Stimulated activated CD4-positive, alpha-beta T cell treated with anti-CD3 and anti-CD28 coated beads, Interleukin-1b, Interleukin-23, amount 100 ng/mL, for 4 hours (primary cell): Measurements from ENCODE around the gene FRMPD4.

ENCODE experiments used
- DNase-seq, 2 donors: peaks; one replicate each; pipeline ENCODE4 v3.0.0-alpha.2; 2020; ENCODE audit warnings: low read depth in 2 of 2

The FRMPD4 gene

DNA sequence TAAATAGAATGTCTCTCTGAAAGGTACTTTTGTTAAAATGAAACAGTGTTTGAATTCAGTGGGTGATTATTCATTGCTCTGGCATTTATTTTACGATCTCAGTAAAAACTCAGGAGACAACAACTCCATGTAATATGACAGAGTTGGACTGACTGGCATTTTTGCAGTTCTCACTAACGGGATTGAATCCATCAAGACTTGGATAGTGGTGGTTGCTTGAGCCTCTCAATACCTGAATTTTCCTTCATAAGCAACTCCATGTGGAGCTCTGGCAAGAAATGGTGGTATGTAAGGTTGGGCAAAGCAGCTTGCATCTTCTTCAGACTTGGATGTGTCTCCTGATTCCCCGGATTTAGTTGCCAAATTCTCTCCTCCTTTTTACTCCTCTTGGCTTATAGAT is 72.7 kb downstream of the FRMPD4 start:
- DNase-seq: no peak

DNA sequence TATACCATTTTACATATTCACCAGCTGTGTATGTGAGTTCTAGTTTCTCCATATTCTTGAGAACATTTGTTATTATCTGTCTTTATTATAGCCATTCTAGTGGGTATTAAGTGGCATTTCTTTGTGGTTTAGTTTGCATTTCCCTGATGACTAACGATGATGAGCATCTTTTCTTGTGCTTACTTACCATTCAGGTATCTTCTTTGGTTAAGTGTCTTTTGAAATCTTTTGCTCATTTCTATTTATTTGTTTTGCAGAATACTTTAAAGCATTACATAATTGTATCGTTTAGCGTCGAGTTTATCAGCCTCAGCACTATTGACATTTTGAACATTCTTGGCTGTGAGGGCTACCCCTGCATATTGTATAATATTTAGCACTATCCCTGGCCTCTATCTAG is 85.4 kb downstream of the FRMPD4 start:
- DNase-seq: no peak

DNA sequence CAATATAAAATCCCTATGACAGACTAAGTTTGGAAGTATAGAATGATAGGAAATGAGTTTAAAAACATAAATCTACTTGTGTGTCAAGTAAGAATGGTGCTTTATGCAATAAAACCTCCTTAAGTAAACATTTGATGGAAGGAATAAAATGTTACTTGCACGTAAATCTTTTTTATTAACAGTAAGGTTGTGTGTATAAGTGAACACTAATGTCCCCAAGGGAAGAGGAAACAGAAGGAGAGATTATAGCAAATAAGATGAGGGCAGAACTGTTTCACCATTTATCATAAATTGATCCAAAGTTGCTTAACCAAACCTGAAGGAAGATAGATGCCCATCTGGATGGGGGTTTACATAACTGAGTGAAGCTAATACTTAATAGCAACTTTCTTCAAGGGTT is 86.8 kb downstream of the FRMPD4 start:
- DNase-seq: no peak

DNA sequence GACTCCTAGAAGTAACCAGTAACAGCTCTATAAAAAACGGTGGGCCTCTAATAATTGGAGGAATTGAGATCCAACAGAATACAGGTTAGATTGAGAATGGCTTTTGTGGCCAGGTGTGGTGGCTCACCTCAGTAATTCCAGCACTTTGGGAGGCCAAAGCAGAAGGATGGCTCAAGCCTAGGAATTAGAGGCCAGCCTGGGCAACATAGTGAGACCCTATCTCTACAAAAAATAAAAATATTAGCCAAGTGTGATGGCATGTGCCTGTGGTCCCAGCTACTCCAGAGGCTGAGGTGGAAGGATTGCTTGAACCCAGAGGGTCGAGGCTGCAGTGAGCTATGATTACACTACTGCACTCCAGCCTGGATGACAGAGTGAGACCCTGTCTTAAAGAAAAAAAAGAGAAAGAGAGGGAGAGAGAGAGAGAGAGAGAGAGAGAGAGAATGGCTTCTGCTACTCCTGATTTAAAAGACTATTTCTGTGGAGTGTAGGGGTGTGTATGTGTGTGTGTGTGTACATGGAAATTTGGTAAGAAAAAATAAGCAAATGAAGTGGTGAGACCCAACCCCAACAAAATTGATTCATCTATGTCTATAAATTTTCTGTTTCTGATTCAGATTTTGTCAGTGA is 89.3 kb downstream of the FRMPD4 start:
- no peak for DNase-seq

DNA sequence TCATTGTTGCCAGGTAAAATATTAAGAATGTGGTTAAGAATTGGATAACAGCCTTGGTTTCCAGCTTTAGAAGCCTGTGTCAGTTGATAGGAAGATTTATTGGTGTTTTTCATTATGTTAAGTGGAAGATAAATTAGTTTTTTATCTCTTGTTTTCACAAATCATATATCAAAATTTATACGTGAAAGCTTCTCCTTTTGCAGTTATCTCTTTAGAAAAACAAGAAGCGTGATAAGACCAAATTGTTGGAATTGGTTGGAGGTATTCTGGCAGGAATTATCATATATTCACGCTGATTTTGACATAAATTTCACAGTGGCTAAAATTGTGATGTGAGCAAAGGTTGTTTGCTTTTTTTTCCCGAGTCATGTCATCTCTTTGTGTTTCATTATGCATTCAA is 90.6 kb downstream of the FRMPD4 start:
- DNase-seq: no peak

DNA sequence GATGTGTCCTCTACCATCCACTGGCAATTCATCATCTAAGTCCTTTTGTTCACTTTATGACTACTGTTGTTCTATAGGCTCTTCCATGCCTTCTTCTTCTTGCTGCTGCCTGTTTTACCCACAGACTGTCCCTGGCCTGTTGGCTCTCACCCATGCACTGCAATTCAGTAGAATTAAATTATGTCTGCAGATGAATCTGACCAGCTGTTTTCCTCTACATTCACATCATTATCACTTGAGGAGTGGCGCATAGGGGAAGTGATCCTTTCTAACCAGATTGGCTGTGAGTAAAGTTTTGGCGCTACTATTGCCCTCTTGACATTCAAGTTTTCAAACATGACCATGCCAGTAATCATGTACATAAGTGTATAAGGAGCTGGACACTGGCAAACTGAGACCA is 91.7 kb downstream of the FRMPD4 start:
- DNase-seq: no peak

DNA sequence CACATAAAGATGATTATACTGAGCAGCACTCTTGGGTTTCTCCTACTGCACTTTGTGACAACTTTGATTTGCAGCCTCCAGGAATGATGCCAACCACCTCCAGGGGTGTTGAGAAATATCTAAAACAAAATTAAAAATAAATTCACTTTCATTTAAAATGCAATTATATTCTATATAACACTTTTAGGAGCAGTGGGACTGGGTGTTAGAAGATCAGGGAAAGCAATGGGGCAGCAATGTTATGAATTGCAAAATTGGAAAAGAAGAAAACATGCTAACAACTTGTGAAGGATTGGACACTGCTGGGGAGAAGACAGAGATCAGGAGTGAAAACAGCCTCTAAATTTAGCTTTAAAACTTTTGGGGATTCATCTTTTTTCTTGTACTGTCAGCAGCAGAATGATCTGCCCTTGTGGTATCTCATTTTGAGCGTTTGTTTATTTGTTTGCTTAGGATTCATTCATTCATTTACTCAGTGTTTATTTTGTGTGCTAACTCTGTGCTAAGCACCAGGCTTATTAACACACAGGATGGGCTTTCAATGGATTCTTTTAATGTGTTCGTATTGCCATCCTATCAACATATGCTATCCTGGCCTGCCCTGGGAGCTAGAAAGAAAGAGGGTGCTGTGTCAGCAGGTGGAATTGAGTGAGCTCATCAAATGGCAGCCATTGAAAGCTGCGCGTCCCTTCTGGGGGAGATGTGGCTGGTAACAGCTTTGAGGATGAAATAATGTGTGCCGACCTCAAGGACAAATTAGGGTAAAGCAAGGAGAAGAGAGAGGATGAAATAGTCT is 96.5 kb downstream of the FRMPD4 start:
- DNase-seq: no peak

DNA sequence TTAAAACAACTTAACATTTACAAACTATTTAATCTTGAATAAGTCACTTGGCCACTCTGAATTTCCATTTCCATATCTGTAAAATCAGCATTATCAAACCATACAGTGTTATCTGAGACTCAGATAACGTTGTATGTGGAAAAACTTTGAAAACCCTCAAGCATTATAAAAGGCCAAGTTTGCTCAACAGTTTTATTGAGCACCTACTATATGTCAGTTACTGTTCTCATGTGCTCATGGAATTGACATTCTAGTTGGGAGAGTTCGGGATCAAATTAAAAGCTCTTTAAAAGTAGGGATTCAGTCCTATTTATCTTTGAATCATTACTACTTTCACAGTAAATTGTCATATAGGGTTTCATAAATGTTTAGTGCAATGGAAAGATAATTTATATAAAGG is 97.9 kb downstream of the FRMPD4 start:
- no peak for DNase-seq

DNA sequence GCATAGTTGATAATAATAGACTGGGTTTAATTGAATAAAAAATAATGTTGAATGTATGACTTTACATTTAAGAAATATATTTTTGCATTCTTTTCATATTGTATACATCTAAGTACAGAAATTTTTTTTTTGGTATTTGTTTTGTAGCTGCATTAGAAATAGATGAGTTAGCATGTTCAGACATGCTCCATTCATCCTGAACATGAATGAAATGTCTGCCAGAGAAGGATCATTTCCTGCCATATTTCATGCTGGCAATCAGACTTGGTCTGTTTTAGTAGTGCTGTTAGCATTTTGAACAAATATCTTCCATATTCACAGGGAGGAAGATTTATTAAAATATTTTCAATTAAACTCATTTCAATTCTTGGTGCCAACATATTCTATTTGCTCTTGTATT is 98.9 kb downstream of the FRMPD4 start:
- no peak for DNase-seq

DNA sequence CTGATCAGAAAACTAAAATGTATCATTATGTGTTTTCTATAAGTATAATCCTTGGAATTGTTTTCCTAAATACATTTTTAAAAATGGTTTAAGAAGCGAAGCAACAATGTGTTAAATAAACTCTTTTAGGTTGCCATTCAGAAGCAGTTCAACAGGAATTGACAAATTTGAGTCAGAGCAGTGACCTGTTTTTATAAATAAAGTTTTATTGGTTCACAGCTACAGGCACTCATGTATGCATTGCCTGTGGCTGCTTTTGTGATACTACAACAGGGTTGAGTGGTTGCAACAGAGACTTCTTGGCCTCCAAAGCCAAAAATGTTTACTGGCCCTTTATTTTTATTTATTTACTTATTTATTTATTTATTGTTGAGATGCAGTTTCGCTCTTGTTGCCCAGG is 99.5 kb downstream of the FRMPD4 start:
- DNase-seq: no peak

DNA sequence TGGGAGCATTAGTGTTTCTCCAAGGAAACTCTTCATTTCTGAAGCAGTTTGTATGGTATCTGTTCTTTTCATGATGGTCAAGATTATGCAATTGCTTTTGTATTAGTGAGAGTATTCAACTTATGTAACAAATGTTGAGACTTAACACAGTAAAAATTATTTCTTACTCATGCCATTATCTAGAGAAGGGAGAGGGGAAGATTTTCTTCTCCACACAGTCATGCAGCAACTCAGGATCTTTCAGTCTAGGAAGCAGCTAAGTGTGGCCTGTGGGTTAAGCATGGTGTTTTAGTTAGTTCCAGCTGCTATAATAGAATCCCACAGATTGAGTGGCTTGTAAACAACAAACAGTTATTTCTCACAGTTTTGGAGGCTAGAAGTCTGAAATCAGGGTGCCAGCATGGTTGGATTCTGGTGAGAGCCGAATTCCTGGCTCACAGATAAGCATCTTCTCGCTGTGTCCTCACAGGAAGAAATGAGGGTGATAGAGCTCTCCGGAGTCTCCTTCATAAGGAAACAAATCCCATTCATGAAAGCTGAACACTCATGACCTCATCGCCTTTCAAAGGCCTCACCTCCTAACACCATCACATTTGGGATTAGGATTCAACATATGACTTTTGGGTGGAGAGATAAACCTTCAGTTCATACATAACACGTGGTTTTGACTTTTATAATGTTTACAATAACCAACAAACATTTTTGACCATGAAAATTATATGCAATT is 101.2 kb downstream of the FRMPD4 start:
- no peak for DNase-seq

DNA sequence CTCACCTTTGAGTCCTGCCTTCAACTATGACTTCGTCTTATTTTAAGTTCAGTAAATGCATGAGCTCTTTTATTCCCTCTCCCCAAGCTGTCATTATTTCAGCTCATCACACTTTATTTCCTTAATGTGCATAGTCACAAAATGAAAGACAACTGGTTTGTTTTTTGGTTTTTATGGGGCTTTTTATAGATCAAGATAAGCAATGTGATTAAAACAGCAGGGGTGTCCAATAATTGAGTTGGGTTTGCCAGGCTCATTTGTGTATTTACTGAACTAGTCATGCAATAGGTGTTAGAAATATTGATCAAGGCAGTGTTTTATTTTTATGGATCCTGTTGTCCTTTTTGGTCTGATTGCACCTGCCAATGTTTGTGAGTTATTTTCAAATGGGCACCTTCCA is 102.2 kb downstream of the FRMPD4 start:
- no peak for DNase-seq

DNA sequence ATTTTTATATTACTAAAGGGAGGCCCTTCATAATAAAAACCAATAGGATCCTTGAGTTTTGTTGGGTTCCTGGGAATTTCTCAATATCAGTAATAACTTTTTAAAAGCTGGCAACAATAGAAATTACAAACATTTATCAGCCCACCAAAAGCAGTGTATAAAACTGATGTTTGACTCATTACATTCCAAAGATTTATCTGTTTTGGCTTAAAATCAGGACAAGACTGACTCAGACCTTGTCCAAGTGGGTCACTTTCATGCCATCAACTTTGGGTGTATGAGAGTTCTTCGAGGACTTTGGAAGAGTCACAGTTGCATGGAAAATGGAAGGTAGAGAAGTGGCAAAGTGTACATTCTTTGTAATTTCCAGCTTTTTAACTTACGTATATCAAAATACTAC is 102.8 kb downstream of the FRMPD4 start:
- no peak for DNase-seq

DNA sequence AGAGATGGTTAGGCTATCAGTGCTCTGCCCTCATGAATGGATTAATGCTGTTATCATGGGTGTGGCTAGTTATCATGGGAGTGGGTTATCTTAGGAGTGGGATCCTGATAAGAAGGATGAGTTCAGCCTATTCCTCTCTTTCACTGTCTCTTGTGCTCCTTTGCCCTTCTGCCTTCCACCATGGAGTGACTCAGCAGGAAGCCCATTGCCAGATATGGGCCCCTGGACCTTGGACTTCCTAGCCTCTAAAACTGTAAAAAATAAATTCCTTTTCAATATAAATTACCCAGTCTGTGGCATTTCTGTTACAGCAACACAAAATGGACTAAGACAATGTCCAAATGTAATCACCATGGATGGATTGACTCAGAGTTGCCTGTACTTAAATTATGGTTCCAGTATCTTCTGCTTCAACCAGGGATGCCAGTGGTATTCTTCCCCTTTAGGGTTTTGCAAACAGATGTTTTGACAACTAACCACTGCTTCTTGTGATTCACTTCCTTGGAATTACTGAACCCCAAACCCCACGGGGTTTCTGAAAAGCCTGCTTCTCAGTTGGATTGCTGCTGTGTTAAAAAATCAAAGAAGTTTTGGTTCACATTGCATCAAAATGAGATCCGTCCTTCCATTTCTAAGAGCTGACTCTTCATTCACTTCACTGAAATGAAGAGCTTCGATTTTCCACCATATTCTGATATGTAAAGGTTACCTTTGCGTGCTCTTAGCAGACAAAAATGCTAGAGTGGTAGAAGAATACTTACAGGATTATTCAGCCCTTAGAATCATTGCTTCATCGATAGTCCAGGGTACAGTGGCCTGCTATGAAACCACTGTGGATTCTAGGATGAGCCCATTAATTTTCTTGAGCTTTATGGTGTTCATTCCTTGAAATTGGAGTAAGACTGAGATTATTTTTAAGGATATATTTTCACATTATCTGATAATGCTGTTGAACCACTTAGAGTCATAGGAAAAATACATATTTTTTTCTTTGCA is 107.7 kb downstream of the FRMPD4 start:
- DNase-seq: no peak

DNA sequence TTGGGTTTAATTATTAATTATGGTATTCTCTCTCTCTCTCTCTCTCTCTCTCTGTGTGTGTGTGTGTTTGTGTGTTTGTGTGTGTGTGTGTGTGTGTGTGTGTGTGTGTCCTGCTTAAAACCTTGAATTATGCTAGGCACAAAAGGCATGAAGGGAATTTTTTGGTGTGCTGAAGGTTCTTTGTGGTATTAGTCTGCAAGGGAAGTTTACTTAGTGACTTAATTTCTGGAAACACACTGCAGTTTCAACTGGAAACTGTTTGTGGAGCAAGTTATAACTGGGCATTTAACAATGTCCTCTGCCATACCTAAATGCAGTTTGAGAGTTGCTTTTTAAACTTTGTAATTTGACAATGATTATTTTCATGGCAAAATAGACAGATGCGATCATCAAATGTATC is 111.7 kb downstream of the FRMPD4 start:
- DNase-seq: no peak

DNA sequence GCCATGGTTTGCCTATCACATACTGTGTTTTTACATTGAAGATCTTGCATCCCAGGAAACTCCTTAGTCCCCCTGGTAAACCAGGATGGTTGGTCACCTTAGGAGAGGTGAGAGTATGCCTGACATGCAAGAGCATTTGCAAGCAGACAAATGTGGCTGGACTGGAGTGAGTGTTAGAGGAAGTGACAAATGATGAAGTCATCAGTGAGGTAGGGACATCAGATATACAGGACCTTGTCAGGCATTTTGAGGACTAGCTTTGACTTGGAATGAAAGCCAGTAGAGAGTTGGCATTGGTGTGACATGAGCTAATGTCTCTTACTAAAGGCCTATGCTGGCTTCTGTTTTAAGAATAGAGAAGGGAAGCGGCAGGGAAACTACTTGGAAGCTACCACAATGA is 124.9 kb downstream of the FRMPD4 start:
- no peak for DNase-seq

DNA sequence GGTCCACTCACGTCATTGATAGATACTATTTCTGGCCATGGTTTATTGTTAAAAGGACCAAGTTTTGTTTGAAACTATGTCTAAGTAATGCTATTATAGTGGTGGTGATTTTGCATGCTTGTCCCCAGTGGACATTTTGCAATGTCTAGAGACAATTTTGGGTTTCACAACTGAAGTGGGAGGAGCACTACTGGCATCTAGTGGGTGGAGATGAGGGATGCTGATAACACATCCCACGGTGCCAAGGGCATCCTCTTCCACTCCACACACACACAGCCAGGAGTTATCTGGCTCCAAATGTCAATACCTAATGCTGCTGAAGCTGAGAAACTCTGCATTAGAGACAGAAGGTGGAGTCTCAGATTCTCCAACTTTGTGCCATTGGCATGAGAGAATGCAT is 131.2 kb downstream of the FRMPD4 start:
- no peak for DNase-seq

DNA sequence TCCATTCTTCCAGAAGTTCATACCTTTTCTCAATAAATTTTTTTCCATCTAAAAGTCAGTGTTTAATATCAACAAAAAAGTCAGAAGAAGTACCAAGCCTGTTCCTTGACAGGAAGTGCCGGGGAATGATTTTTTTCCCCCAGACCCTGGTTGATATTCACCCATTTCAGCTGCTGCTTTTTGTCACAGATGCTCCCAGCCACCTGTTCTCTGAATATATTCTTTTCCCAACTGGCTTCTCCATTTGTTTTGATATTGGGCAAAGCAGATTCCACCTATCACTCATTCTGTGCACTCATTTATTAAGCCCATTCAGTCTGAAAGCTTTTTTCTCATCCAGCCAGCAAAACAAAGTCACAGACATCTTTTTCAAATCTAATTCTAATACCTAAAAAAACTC is 139.9 kb downstream of the FRMPD4 start:
- DNase-seq: no peak

DNA sequence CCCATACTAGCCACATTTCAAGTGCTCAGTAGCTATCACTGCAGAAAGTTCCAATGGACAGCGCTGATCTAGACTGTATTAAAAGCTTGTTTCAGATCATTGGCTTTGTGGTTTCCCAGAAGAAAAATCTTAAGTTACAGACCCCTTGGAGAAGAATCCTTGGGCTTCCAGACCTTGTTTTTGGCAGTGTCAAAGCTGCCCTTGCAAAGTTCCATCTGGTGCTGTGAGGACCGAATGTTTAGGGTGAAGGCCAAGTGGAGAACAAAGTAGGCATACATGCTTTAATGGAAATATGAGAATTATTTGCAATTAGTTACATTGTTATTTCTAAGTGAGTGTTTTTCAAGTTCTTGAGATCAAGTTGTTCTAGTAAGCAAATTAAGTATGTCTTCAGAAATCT is 144.7 kb downstream of the FRMPD4 start:
- no peak for DNase-seq

DNA sequence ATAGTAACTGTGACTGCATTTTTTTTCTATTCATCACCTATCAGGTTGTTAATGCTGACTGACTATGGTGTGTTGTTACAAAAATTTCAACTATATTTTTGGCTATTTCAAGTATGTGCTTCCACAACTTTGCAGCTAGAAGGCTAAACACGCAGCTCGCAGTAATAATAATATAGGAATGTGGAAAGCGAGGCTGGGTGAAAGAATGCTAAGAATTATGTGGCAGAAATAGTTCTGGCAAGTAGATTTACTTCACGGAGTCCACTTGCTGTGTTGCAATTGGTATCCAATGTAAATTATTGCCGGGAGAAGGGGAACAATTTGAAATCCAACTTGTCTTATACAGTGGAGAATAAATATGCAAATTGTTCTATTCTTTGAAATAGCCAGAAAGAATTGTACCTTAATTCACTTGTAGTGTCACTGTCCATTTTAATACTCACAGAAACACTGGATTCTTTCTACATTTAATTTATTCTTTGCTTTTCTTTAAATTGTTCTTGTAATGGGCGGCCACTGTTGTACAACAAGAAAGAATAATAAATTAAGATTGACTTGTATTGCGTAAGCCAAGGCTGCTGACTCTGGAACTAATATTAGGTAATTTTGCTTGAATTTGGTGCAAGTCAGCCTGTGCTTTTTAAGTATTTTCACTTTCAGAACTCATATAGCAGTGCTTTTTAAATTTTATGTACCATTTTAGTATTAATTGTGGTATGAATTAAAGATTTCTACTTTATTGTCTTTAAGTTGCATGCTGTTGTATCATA is 154.9 kb downstream of the FRMPD4 start:
- DNase-seq: no peak

DNA sequence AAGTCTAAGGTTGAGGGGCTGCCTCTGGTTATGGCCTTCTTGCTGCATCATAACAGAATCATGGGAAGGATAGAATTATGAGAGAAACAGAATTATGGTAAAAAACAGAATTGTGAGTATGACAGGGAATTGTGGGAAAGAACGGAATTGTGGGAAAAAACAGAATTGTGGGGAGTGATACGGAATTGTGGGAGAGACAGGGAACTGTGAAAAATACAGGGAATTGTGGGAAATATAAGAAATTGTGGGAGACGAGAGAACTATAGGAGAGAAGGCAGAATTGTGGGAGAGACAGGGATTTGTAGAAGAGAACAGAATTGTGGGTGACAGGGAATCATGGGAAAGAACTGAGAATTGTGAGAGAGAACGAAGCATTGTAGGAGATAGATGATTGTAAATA is 159.1 kb downstream of the FRMPD4 start:
- DNase-seq: no peak
